ENCODE measurements around the gene ZNF444.

ZNF444 gene

GRCh38 chr19:56133858-56134653 lies 7.0 kb upstream of the ZNF444 start:
- Histone ChIP-seq H3K4me3 (ENCODE audit: low read length) (no peak overlapping the region), H3K27ac (ENCODE audit: low read depth, low read length) (no peak overlapping the region), H3K36me3 (ENCODE audit: control insufficient read depth, insufficient read depth, low read length) (no peaks in the 10 kb centered on the region), H3K4me1 (ENCODE audit: control insufficient read depth, insufficient read depth, low read length) (no peaks in the 10 kb centered on the region), H3K9ac (ENCODE audit: low read length) (no peak overlapping the region), H3K27me3 (ENCODE audit: control insufficient read depth, insufficient read depth, low read length) (no peaks in the 10 kb centered on the region)

- no peaks in the 10 kb centered on the region for H3K27me3 ChIP-seq (ENCODE audit: control insufficient read depth, insufficient read depth, low read length)
Observed at GRCh38 chr19:56134654-56134921, 6.5 kb upstream of the ZNF444 start.

GRCh38 chr19:56136362-56136761 lies 4.7 kb upstream of the ZNF444 start:
- Histone ChIP-seq H3K4me3 (ENCODE audit: low read length) (no peak overlapping the region), H3K27ac (ENCODE audit: low read depth, low read length) (no peak overlapping the region), H3K27me3 (ENCODE audit: control insufficient read depth, insufficient read depth, low read length) (no peaks in the 10 kb centered on the region), H3K4me1 (ENCODE audit: control insufficient read depth, insufficient read depth, low read length) (peaks cover 6% of the 10 kb centered on the region), H3K9ac (ENCODE audit: low read length) (no peak overlapping the region), H3K36me3 (ENCODE audit: control insufficient read depth, insufficient read depth, low read length) (no peaks in the 10 kb centered on the region)

More at GRCh38 chr19:56134654-56134921, 6.5 kb upstream of the ZNF444 start:
- Histone ChIP-seq H3K36me3 (ENCODE audit: control insufficient read depth, insufficient read depth, low read length) (no peaks in the 10 kb centered on the region), H3K9ac (ENCODE audit: low read length) (no peak overlapping the region), H3K27ac (ENCODE audit: low read depth, low read length) (no peak overlapping the region), H3K4me3 (ENCODE audit: low read length) (no peak overlapping the region), H3K4me1 (ENCODE audit: control insufficient read depth, insufficient read depth, low read length) (no peaks in the 10 kb centered on the region)

- Histone ChIP-seq H3K4me1 (ENCODE audit: control insufficient read depth, insufficient read depth, low read length) (peaks cover 9% of the 10 kb centered on the region), H3K9ac (ENCODE audit: low read length) (no peak overlapping the region), H3K4me3 (ENCODE audit: low read length) (no peak overlapping the region), H3K27ac (ENCODE audit: low read depth, low read length) (no peak overlapping the region), H3K36me3 (ENCODE audit: control insufficient read depth, insufficient read depth, low read length) (no peaks in the 10 kb centered on the region), H3K27me3 (ENCODE audit: control insufficient read depth, insufficient read depth, low read length) (no peaks in the 10 kb centered on the region)
Observed at GRCh38 chr19:56137405-56137804, 3.7 kb upstream of the ZNF444 start.

GRCh38 chr19:56138069-56138468 lies 3.0 kb upstream of the ZNF444 start:
- Histone ChIP-seq H3K27me3 (ENCODE audit: control insufficient read depth, insufficient read depth, low read length) (no peaks in the 10 kb centered on the region), H3K27ac (ENCODE audit: low read depth, low read length) (no peak overlapping the region), H3K4me3 (ENCODE audit: low read length) (no peak overlapping the region), H3K4me1 (ENCODE audit: control insufficient read depth, insufficient read depth, low read length) (peaks cover 9% of the 10 kb centered on the region), H3K36me3 (ENCODE audit: control insufficient read depth, insufficient read depth, low read length) (no peaks in the 10 kb centered on the region), H3K9ac (ENCODE audit: low read length) (no peak overlapping the region)

GRCh38 chr19:56139847-56140582 lies 1.1 kb upstream of the ZNF444 start:
- Histone ChIP-seq H3K27ac (ENCODE audit: low read depth, low read length) (peak overlapping the region; percentile 98), H3K27me3 (ENCODE audit: control insufficient read depth, insufficient read depth, low read length) (no peaks in the 10 kb centered on the region), H3K36me3 (ENCODE audit: control insufficient read depth, insufficient read depth, low read length) (no peaks in the 10 kb centered on the region), H3K4me3 (ENCODE audit: low read length) (peak overlapping the region; percentile 86), H3K4me1 (ENCODE audit: control insufficient read depth, insufficient read depth, low read length) (peaks cover 9% of the 10 kb centered on the region), H3K9ac (ENCODE audit: low read length) (peak overlapping the region; percentile 56)

GRCh38 chr19:56141417-56141993 lies 418 bp downstream of the ZNF444 start:
- H3K4me3 ChIP-seq (ENCODE audit: low read length), result peak overlapping the region; percentile 86
- H3K36me3 ChIP-seq (ENCODE audit: control insufficient read depth, insufficient read depth, low read length), result no peaks in the 10 kb centered on the region
- H3K27me3 ChIP-seq (ENCODE audit: control insufficient read depth, insufficient read depth, low read length), result no peaks in the 10 kb centered on the region
- H3K9ac ChIP-seq (ENCODE audit: low read length), result peak overlapping the region; percentile 38
- peaks cover 9% of the 10 kb centered on the region for H3K4me1 ChIP-seq (ENCODE audit: control insufficient read depth, insufficient read depth, low read length)
- H3K27ac ChIP-seq (ENCODE audit: low read depth, low read length), result peak overlapping the region; percentile 94

GRCh38 chr19:56142087-56142787 lies 1.1 kb downstream of the ZNF444 start:
- Histone ChIP-seq H3K9ac (ENCODE audit: low read length) (no peak overlapping the region), H3K36me3 (ENCODE audit: control insufficient read depth, insufficient read depth, low read length) (peaks cover 2% of the 10 kb centered on the region), H3K27ac (ENCODE audit: low read depth, low read length) (peak overlapping the region; percentile 58), H3K4me1 (ENCODE audit: control insufficient read depth, insufficient read depth, low read length) (peaks cover 9% of the 10 kb centered on the region), H3K27me3 (ENCODE audit: control insufficient read depth, insufficient read depth, low read length) (no peaks in the 10 kb centered on the region), H3K4me3 (ENCODE audit: low read length) (peak overlapping the region; percentile 86)

GRCh38 chr19:56142897-56143434 lies 1.9 kb downstream of the ZNF444 start:
- Histone ChIP-seq H3K27me3 (ENCODE audit: control insufficient read depth, insufficient read depth, low read length) (no peaks in the 10 kb centered on the region), H3K27ac (ENCODE audit: low read depth, low read length) (no peak overlapping the region), H3K4me1 (ENCODE audit: control insufficient read depth, insufficient read depth, low read length) (peaks cover 9% of the 10 kb centered on the region), H3K36me3 (ENCODE audit: control insufficient read depth, insufficient read depth, low read length) (peaks cover 4% of the 10 kb centered on the region), H3K4me3 (ENCODE audit: low read length) (peak overlapping the region; percentile 8), H3K9ac (ENCODE audit: low read length) (no peak overlapping the region)

GRCh38 chr19:56144376-56144775 lies 3.3 kb downstream of the ZNF444 start:
- Histone ChIP-seq H3K27ac (ENCODE audit: low read depth, low read length) (no peak overlapping the region), H3K4me1 (ENCODE audit: control insufficient read depth, insufficient read depth, low read length) (peaks cover 9% of the 10 kb centered on the region), H3K9ac (ENCODE audit: low read length) (no peak overlapping the region), H3K36me3 (ENCODE audit: control insufficient read depth, insufficient read depth, low read length) (peaks cover 10% of the 10 kb centered on the region), H3K27me3 (ENCODE audit: control insufficient read depth, insufficient read depth, low read length) (no peaks in the 10 kb centered on the region), H3K4me3 (ENCODE audit: low read length) (no peak overlapping the region)

GRCh38 chr19:56144831-56145230 lies 3.7 kb downstream of the ZNF444 start:
- no peak overlapping the region for H3K27ac ChIP-seq (ENCODE audit: low read depth, low read length)
- no peaks in the 10 kb centered on the region for H3K27me3 ChIP-seq (ENCODE audit: control insufficient read depth, insufficient read depth, low read length)
- H3K36me3 ChIP-seq (ENCODE audit: control insufficient read depth, insufficient read depth, low read length), result peaks cover 10% of the 10 kb centered on the region
- no peak overlapping the region for H3K4me3 ChIP-seq (ENCODE audit: low read length)
- peaks cover 8% of the 10 kb centered on the region for H3K4me1 ChIP-seq (ENCODE audit: control insufficient read depth, insufficient read depth, low read length)
- H3K9ac ChIP-seq (ENCODE audit: low read length), result no peak overlapping the region

GRCh38 chr19:56145698-56146097 lies 4.6 kb downstream of the ZNF444 start:
- Histone ChIP-seq H3K36me3 (ENCODE audit: control insufficient read depth, insufficient read depth, low read length) (peaks cover 10% of the 10 kb centered on the region), H3K9ac (ENCODE audit: low read length) (no peak overlapping the region), H3K27me3 (ENCODE audit: control insufficient read depth, insufficient read depth, low read length) (no peaks in the 10 kb centered on the region), H3K4me1 (ENCODE audit: control insufficient read depth, insufficient read depth, low read length) (peaks cover 3% of the 10 kb centered on the region), H3K4me3 (ENCODE audit: low read length) (no peak overlapping the region), H3K27ac (ENCODE audit: low read depth, low read length) (no peak overlapping the region)

Measured in rectal smooth muscle tissue (tissue), 1 donor.